H1 (cell line): ENCODE results near the gene ACBD6. TPM values are rescaled to one million over a fixed set of nuclear protein-coding genes. Genes with fewer than 3 reads are reported as not detected.

Source experiments
- CTCF ChIA-PET: fragments of 300-600 bp; sonication (Branson Sonifier 250); formaldehyde crosslinking; loops from one replicate; lab custom pipeline; 2021; ENCODE audit not compliant: partially characterized antibody; lab: Charles Lee
- POLR2A ChIA-PET: fragments of 300-600 bp; sonication (Branson Sonifier 250); formaldehyde crosslinking; loops from one replicate; lab custom pipeline; 2021; ENCODE audit warnings: inconsistent platforms; ENCODE audit not compliant: partially characterized antibody; lab: Charles Lee
- DNase-seq, 2 experiments: peaks; one replicate each; pipeline versions ENCODE4 v3.0.0 to v3.0.0-alpha.2; 2010 to 2022; ENCODE audit warnings: low spot score in 2 of 2, low read depth in 1 of 2, mixed read lengths in 1 of 2
- FAIRE-seq: peaks from 2 replicates; lab custom pipeline; 2011; peaks lifted over from hg19 to GRCh38; lab: Jason Lieb, UNC
- H2AFZ ChIP-seq: 2 replicates; pipeline ENCODE4 v1.8.1; 2012; ENCODE audit warnings: low read length, inconsistent platforms
- H2AK5ac ChIP-seq: 2 replicates; pipeline ENCODE4 v1.6.1; 2013; ENCODE audit warnings: low read depth, low read length
- H2BK120ac ChIP-seq: replicated peaks from 2 replicates; pipeline ENCODE3; 2013; ENCODE audit warnings: low read depth, low read length, inconsistent platforms
- H2BK12ac ChIP-seq: 2 replicates; pipeline ENCODE4 v1.6.1; 2013; ENCODE audit warnings: low read depth, low read length
- H2BK15ac ChIP-seq: 2 replicates; pipeline ENCODE4 v1.6.1; 2013; ENCODE audit warnings: low read length
- H2BK20ac ChIP-seq: 2 replicates; pipeline ENCODE4 v1.6.1; 2013; ENCODE audit warnings: low read length
- H2BK5ac ChIP-seq: 2 replicates; pipeline ENCODE4 v1.6.1; 2013; ENCODE audit warnings: low read depth, low read length
- H3K14ac ChIP-seq: 2 replicates; pipeline ENCODE4 v1.6.1; 2013; ENCODE audit warnings: inconsistent platforms; ENCODE audit not compliant: insufficient read length
- H3K18ac ChIP-seq: 2 replicates; pipeline ENCODE4 v1.6.1; 2013; ENCODE audit warnings: low read length; ENCODE audit errors: extremely low read depth
- H3K23ac ChIP-seq: 2 replicates; pipeline ENCODE4 v1.6.1; 2013; ENCODE audit warnings: inconsistent platforms; ENCODE audit not compliant: insufficient read length
- H3K23me2 ChIP-seq: 2 replicates; pipeline ENCODE4 v1.6.1; 2013; ENCODE audit warnings: low read depth, low read length
- H3K27ac ChIP-seq: 2 replicates; pipeline ENCODE4 v1.6.1; 2011; ENCODE audit warnings: low read depth, low read length, inconsistent platforms
- H3K27me3 ChIP-seq, 4 experiments: replicated peaks in 1 of 4; 1 replicate in 1 of 4; 2 replicates in 3 of 4; pipeline versions ENCODE4 v1.6.1 to v1.8.1; 2011 to 2013; ENCODE audit warnings: low read length in 3 of 4, mild to moderate bottlenecking in 3 of 4, inconsistent platforms in 2 of 4, mixed read lengths in 2 of 4, moderate library complexity in 1 of 4; ENCODE audit not compliant: control insufficient read depth in 3 of 4, insufficient read depth in 3 of 4; ENCODE audit errors: extremely low read depth in 1 of 4
- H3K36me3 ChIP-seq, 4 experiments: 2 replicates each; pipeline versions ENCODE4 v1.6.1 to v1.8.1; 2011 to 2013; ENCODE audit warnings: mild to moderate bottlenecking in 4 of 4, low read length in 3 of 4, moderate library complexity in 2 of 4, control low read depth in 1 of 4, inconsistent platforms in 1 of 4; ENCODE audit not compliant: insufficient read depth in 4 of 4, control insufficient read depth in 2 of 4
- H3K4ac ChIP-seq: replicated peaks from 2 replicates; pipeline ENCODE3; 2013; ENCODE audit warnings: low read length, low read depth, mixed read lengths, inconsistent platforms; ENCODE audit not compliant: insufficient read length
- H3K4me1 ChIP-seq, 4 experiments: replicated peaks in 1 of 4; 1 replicate in 1 of 4; 2 replicates in 3 of 4; pipeline versions ENCODE4 v1.6.1 to v1.8.1; 2011 to 2013; ENCODE audit warnings: low read length in 3 of 4, inconsistent platforms in 2 of 4, mixed read lengths in 1 of 4; ENCODE audit not compliant: insufficient read depth in 4 of 4, control insufficient read depth in 3 of 4
- H3K4me2 ChIP-seq, 2 experiments: 2 replicates each; pipeline versions ENCODE4 v1.6.1 to v1.8.1; 2011 to 2013; ENCODE audit warnings: low read depth in 2 of 2, low read length in 2 of 2, control low read depth in 1 of 2, inconsistent platforms in 1 of 2, mild to moderate bottlenecking in 1 of 2; ENCODE audit not compliant: insufficient read depth in 1 of 2
- H3K4me3 ChIP-seq, 4 experiments: fragments of 200-600, 300-600 bp in 1 of 4; sonication (generic), shearing (Covaris generic), sonication (Bioruptor Twin) in 1 of 4; 2 replicates each; pipeline versions ENCODE4 v1.5.1 to v1.8.1; 2011 to 2016; ENCODE audit warnings: low read length in 4 of 4, low read depth in 3 of 4, control low read depth in 2 of 4, inconsistent platforms in 2 of 4, mild to moderate bottlenecking in 2 of 4, mixed read lengths in 1 of 4, moderate library complexity in 1 of 4; ENCODE audit not compliant: insufficient read depth in 2 of 4; ENCODE audit errors: extremely low read depth in 1 of 4
- H3K56ac ChIP-seq: replicated peaks from 2 replicates; pipeline ENCODE3; 2013; ENCODE audit warnings: low read depth, mild to moderate bottlenecking, mixed read lengths, low read length, inconsistent platforms; ENCODE audit not compliant: insufficient read length
- H3K79me1 ChIP-seq: 2 replicates; pipeline ENCODE4 v1.6.1; 2013; ENCODE audit warnings: low read depth, low read length, control low read depth
- H3K79me2 ChIP-seq, 2 experiments: 2 replicates each; pipeline versions ENCODE4 v1.6.1 to v1.8.1; 2012 to 2013; ENCODE audit warnings: low read length in 2 of 2, mild to moderate bottlenecking in 2 of 2, inconsistent platforms in 1 of 2; ENCODE audit not compliant: insufficient read depth in 2 of 2, control insufficient read depth in 1 of 2
- H3K9ac ChIP-seq, 4 experiments: replicated peaks in 1 of 4; 1 replicate in 1 of 4; 2 replicates in 3 of 4; pipeline versions ENCODE4 v1.6.1 to v1.8.1; 2011 to 2013; ENCODE audit warnings: low read depth in 3 of 4, low read length in 3 of 4, control low read depth in 2 of 4, mild to moderate bottlenecking in 2 of 4, moderate library complexity in 2 of 4, inconsistent platforms in 1 of 4; ENCODE audit errors: extremely low read depth in 1 of 4
- H3K9me3 ChIP-seq, 2 experiments: 2 replicates each; pipeline versions ENCODE4 v1.6.1 to v1.8.1; 2012 to 2013; ENCODE audit warnings: mild to moderate bottlenecking in 2 of 2, moderate library complexity in 2 of 2, control low read depth in 1 of 2, inconsistent platforms in 1 of 2, low read depth in 1 of 2, low read length in 1 of 2, mixed read lengths in 1 of 2; ENCODE audit not compliant: insufficient read depth in 2 of 2
- H4K20me1 ChIP-seq, 2 experiments: replicated peaks in 1 of 2; 2 replicates each; pipeline versions ENCODE3 to v1.8.1; 2011 to 2013; ENCODE audit warnings: inconsistent platforms in 2 of 2, low read length in 2 of 2, mild to moderate bottlenecking in 1 of 2; ENCODE audit not compliant: insufficient read depth in 2 of 2, control insufficient read depth in 1 of 2
- H4K5ac ChIP-seq: 2 replicates; pipeline ENCODE4 v1.6.1; 2013; ENCODE audit warnings: low read length, low read depth, mixed read lengths, inconsistent platforms; ENCODE audit not compliant: insufficient read length
- H4K8ac ChIP-seq: 2 replicates; pipeline ENCODE4 v1.8.0; 2013; ENCODE audit warnings: mild to moderate bottlenecking, moderate library complexity, low read length, inconsistent platforms; ENCODE audit not compliant: insufficient read depth; ENCODE audit errors: extremely low read depth
- H4K91ac ChIP-seq: replicated peaks from 2 replicates; pipeline ENCODE3; 2013; ENCODE audit warnings: low read length, mixed read lengths, inconsistent platforms; ENCODE audit not compliant: insufficient read length
- ATF2 ChIP-seq: IDR thresholded peaks from 2 replicates; pipeline ENCODE4 v1.6.1; 2012; ENCODE audit warnings: low read length, inconsistent platforms
- EGR1 ChIP-seq: IDR thresholded peaks from 2 replicates; pipeline ENCODE4 v1.6.1; 2011; ENCODE audit warnings: low read depth, low read length, borderline replicate concordance
- HDAC2 ChIP-seq, 2 experiments: fragments of 300-600 bp in 1 of 2; sonication (generic) in 1 of 2; IDR thresholded peaks; 2 replicates each; pipeline ENCODE4 v1.6.1; 2011 to 2012; ENCODE audit warnings: low read depth in 2 of 2, low read length in 2 of 2, mild to moderate bottlenecking in 2 of 2, moderate library complexity in 2 of 2, borderline replicate concordance in 1 of 2, inconsistent platforms in 1 of 2
- POLR2A ChIP-seq, 2 experiments: IDR thresholded peaks; 1 replicate in 1 of 2; 2 replicates in 1 of 2; pipeline ENCODE4 v1.6.1; 2011; ENCODE audit warnings: low read depth in 2 of 2, low read length in 2 of 2, mild to moderate bottlenecking in 2 of 2; ENCODE audit errors: control extremely low read depth in 1 of 2
- POLR2AphosphoS5 ChIP-seq: IDR thresholded peaks from 2 replicates; pipeline ENCODE4 v1.6.1; 2011; ENCODE audit warnings: low read depth, low read length
- POU5F1 ChIP-seq: IDR thresholded peaks from 2 replicates; pipeline ENCODE4 v1.6.1; 2011; ENCODE audit warnings: low read depth, mild to moderate bottlenecking, low read length, moderate library complexity
- RNF2 ChIP-seq: fragments of 200-900, 300-1000 bp; sonication (generic); IDR thresholded peaks from 2 replicates; pipeline ENCODE4 v1.7.1; 2016; ENCODE audit warnings: borderline replicate concordance, low read depth, mild to moderate bottlenecking, antibody characterized with exemption, low read length; ENCODE audit not compliant: poor library complexity, severe bottlenecking; ENCODE audit errors: missing control alignments
- RXRA ChIP-seq: IDR thresholded peaks from 2 replicates; pipeline ENCODE4 v1.6.1; 2011; ENCODE audit warnings: low read depth, mild to moderate bottlenecking, low read length, moderate library complexity; ENCODE audit not compliant: insufficient read depth
- SP4 ChIP-seq: IDR thresholded peaks from 2 replicates; pipeline ENCODE4 v1.6.1; 2012; ENCODE audit warnings: low read length, inconsistent platforms
- TBP ChIP-seq: IDR thresholded peaks from 2 replicates; pipeline ENCODE4 v1.6.1; 2011; ENCODE audit warnings: low read depth, low read length, improper control_type of control experiment
- WGBS, 2 experiments: shearing (Covaris generic) in 1 of 2; methylation state at CpG; one replicate each; pipeline versions ENCODE4 v1.1.6 to v1.1.7; 2013 to 2015; ENCODE audit warnings: low lambda C conversion rate in 2 of 2, mixed read lengths in 2 of 2, inconsistent platforms in 1 of 2, low coverage in 1 of 2, missing lambda C conversion rate in 1 of 2; ENCODE audit not compliant: insufficient replicate concordance in 2 of 2, insufficient coverage in 1 of 2, insufficient read length in 1 of 2; ENCODE audit errors: extremely low coverage in 1 of 2, missing lambda C conversion rate in 1 of 2; 5-methylcytosine and 5-hydroxymethylcytosine counted together
- polyA plus RNA-seq, 7 experiments: library from polyadenylated mRNA; depleted of rRNA in 3 of 7; stranded (reverse) in 5 of 7; unstranded in 2 of 7; fragments of >200 nt in 5 of 7; fragments of 200-250 nt in 2 of 7; gene quantifications; 1 replicate in 5 of 7; 2 replicates in 1 of 7; 4 replicates in 1 of 7; pipeline versions ENCODE4 v1.2.1 to v1.2.3, GENCODE V29; 2011 to 2013; ENCODE audit warnings: missing spikeins in 2 of 7, mixed read lengths in 2 of 7
- total RNA-seq: library from RNA; stranded (reverse); fragmentation: NEBNext Ultra II Directional; extraction: Animal tissue kit (Norgen Biotek cat#: 25700); gene quantifications from 2 replicates; pipeline ENCODE4 v1.2.1, GENCODE V29; 2021

Gene ACBD6
- total and polyA plus RNA-seq, 2 of the 8 experiments (the other 6 are each of a cell fraction or from before 2014, with no cell fraction given): 52.0 to 67.7 TPM

DNA sequence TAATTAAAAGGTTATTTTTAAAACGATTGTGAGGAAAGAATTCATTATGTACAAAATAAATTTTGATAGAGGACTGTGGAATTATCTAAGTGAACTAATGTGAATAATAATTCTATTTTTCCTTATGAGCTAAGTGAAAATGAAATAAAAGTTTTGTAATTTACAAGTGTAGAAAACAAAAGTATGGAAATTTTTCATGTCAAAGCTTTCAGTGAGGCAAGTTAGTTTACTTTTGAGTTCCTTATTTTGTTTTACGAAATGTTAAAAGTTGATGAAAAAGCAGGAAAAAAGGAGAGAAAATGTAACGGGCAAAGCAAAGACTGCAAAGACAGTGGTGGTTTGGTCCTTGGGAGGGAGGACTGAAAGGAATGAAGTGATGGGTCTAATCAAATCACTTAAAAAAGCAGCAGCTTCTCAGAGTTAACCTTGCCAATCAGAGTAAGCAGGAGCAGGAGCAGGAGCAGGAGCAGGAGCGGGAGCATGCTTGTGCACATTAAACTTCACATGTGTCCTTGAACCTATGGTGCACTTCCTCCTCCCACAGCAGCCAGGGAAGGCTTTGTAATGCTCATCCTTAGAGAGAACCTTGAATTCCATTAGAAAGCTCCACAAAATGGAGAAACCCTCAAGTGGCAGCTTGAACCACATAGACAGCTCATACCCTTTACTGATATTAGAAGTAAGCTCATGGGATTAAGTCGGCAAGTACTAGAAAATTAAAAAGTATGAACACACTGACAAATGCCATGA lies 139.0 kb downstream of the ACBD6 start:
- no peak overlapping the region for H2BK12ac ChIP-seq
- H2BK20ac ChIP-seq: no peak overlapping the region
- POLR2A ChIA-PET: interaction anchor here (1.4 kb wide), 1 partner anchor 9 kb away, joined by 3 read pairs; no protein-coding TSS in a partner anchor
- no peak overlapping the region for H3K23ac ChIP-seq
- WGBS, 2 experiments: 80 to 100% methylated on average over 1 to 5 of the region's 5 CpGs
- 0 out of 4 replicates have a peak, but pooled peaks cover 0 to 2% of the 10 kb centered on the region in 2 experiments for H3K79me2 ChIP-seq
- H3K23me2 ChIP-seq: no peaks in the 10 kb centered on the region
- H4K8ac ChIP-seq: no peak overlapping the region
- H2BK15ac ChIP-seq: no peak overlapping the region
- peaks cover 2 to 11% (median 3%) of the 10 kb centered on the region in 4 experiments; a peak in 6 of 7 replicates for H3K4me1 ChIP-seq
- CTCF ChIA-PET: interaction anchor here (0.6 to 4.6 kb wide), 24 partner anchors 8 to 495 kb away, joined by 3 to 25 read pairs (median 4); no protein-coding TSS in a partner anchor
- H3K9ac ChIP-seq: no peak overlapping the region
- H3K4ac ChIP-seq: no peak overlapping the region
- no peak overlapping the region for H4K91ac ChIP-seq
- no peak overlapping the region; the same call in 1 of the 2 replicates for H3K18ac ChIP-seq
- H3K79me1 ChIP-seq: no peaks in the 10 kb centered on the region
- no peak overlapping the region for H2BK5ac ChIP-seq
- H3K4me3 ChIP-seq: no peak overlapping the region
- no peak overlapping the region for H2BK120ac ChIP-seq
- H3K27me3 ChIP-seq: no peaks in the 10 kb centered on the region
- H4K20me1 ChIP-seq: no peaks in the 10 kb centered on the region
- no peak overlapping the region for H3K14ac ChIP-seq
- peak; percentile 45 for FAIRE-seq
- H3K36me3 ChIP-seq: no peaks in the 10 kb centered on the region
- no peak overlapping the region for H4K5ac ChIP-seq
- no peaks in the 10 kb centered on the region for H3K9me3 ChIP-seq
- H3K56ac ChIP-seq: no peak overlapping the region
- no peak overlapping the region for H2AFZ ChIP-seq
- no peak overlapping the region for H2AK5ac ChIP-seq
- DNase-seq: no peak
- H3K27ac ChIP-seq: no peak overlapping the region
- 0 out of 4 replicates have a peak overlapping the region, but pooled peaks of 1 of the 2 experiments have one; percentile 13 for H3K4me2 ChIP-seq
- no peak for TF ChIP-seq HDAC2 (IDR thresholded peaks at IDR 0.05; ENCODE audit: borderline replicate concordance in 1 of 2, low read depth in 2 of 2, low read length in 2 of 2)
- TF ChIP-seq ATF2: no peak
- no peak for TF ChIP-seq SP4
- no peak for TF ChIP-seq POU5F1
- TF ChIP-seq TBP: no peak
- no peak for TF ChIP-seq POLR2A (IDR thresholded peaks at IDR 0.05; ENCODE audit: control extremely low read depth in 1 of 2, low read depth in 2 of 2, low read length in 2 of 2)
- no peak for TF ChIP-seq POLR2AphosphoS5
- TF ChIP-seq RNF2: no peak
- no peak for TF ChIP-seq EGR1
- no peak for TF ChIP-seq RXRA
